Suprapubic skin (tissue), 4 donors: ENCODE results near the gene NGFR.

Source experiments
- EP300 ChIP-seq: sonication (generic); formaldehyde crosslinking; IDR thresholded peaks from one replicate; pipeline ENCODE4 v1.6.1; 2017; ENCODE audit warnings: antibody characterized with exemption
- POLR2AphosphoS5 ChIP-seq, 3 donors: sonication (generic); formaldehyde crosslinking; IDR thresholded peaks; one replicate each; pipeline ENCODE4 v1.6.1; 2017; ENCODE audit warnings: antibody characterized with exemption in 3 of 3
- TF ChIP-seq, protein P1 (sequence below), 2 donors: fragments of 200-600 bp in 1 of 2; fragments of 450-650 bp in 1 of 2; sonication (generic) in 1 of 2; IDR thresholded peaks; one replicate each; pipeline ENCODE4 v1.5.1; 2016 to 2019; ENCODE audit warnings: antibody characterized with exemption in 2 of 2, mild to moderate bottlenecking in 1 of 2, moderate library complexity in 1 of 2

DNA sequence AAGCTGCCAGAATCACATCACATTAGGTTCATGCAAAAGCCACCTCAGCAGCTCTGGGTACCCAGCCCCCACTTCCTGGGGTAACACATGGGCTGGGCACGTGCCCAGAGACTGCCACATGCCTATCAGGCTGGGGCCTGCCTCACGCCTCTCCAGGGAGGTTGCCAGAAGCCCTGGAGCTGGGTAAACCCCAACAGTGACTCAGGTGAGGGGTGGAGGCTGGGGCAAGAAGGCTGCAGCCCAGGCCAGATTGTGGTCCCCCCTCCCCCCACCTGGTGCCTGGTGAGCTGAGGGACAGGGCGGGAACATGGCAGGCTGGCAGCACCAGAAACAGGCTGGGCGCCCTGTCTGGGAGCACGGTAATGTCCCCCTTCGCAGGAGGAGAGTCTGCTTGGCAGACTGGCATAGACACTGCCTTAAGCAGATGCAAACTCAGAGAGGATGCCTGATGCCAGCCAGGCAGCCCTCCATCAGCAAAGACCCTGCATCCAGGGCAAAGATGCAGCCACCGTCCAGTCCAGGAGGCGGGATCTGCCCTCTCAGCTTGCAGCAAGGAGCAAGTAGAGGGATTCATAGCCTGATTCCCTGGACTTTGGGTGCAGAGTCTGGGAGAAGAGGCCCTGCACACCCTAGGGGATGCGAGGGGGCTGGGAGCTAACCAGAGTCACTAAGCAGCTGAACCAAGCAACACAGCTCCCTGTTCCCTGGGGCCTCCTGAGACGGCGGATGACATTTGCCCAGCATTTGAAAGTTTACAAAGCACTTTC is 28.8 kb downstream of the NGFR start:
- TF ChIP-seq, protein P1, sequence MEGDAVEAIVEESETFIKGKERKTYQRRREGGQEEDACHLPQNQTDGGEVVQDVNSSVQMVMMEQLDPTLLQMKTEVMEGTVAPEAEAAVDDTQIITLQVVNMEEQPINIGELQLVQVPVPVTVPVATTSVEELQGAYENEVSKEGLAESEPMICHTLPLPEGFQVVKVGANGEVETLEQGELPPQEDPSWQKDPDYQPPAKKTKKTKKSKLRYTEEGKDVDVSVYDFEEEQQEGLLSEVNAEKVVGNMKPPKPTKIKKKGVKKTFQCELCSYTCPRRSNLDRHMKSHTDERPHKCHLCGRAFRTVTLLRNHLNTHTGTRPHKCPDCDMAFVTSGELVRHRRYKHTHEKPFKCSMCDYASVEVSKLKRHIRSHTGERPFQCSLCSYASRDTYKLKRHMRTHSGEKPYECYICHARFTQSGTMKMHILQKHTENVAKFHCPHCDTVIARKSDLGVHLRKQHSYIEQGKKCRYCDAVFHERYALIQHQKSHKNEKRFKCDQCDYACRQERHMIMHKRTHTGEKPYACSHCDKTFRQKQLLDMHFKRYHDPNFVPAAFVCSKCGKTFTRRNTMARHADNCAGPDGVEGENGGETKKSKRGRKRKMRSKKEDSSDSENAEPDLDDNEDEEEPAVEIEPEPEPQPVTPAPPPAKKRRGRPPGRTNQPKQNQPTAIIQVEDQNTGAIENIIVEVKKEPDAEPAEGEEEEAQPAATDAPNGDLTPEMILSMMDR (IDR thresholded peaks at IDR 0.05): no peak
- TF ChIP-seq EP300 (no peak), POLR2AphosphoS5 (IDR thresholded peaks at IDR 0.05) (peak in 2 of 3 donors; percentile 64 to 78)
